SK-N-SH treated with all-trans-retinoic acid at 6 μM for 48 hours (cell line): ENCODE measurements around the gene ABCB8.

ENCODE experiments used
- ATAC-seq: fragments of 200-7000 bp; cut with Tn5 transposase; 3 replicates; pipeline ENCODE4 v1.9.1; 2020; ENCODE audit warnings: mild to moderate bottlenecking, moderate library complexity
- ARNTL ChIP-seq: fragments of 450-650 bp; formaldehyde crosslinking; IDR thresholded peaks from 2 replicates; pipeline ENCODE4 v1.5.0; 2020; ENCODE audit warnings: low read depth, mild to moderate bottlenecking, moderate library complexity, borderline replicate concordance
- BACH2 ChIP-seq: fragments of 250-450 bp; sonication (Bioruptor Pico); IDR thresholded peaks from 2 replicates; pipeline ENCODE4 v1.9.0; 2021; ENCODE audit warnings: mild to moderate bottlenecking, borderline replicate concordance
- CSDC2 ChIP-seq: fragments of 250-450 bp; sonication (Bioruptor Pico); IDR thresholded peaks from 2 replicates; pipeline ENCODE4 v1.5.0; 2020; ENCODE audit warnings: mild to moderate bottlenecking, moderate library complexity
- ESRRG ChIP-seq: fragments of 250-450 bp; sonication (Bioruptor Pico); IDR thresholded peaks from 2 replicates; pipeline ENCODE4 v1.6.1; 2021; ENCODE audit warnings: mild to moderate bottlenecking
- GLIS3 ChIP-seq: fragments of 250-450 bp; sonication (Bioruptor Pico); IDR thresholded peaks from 2 replicates; pipeline ENCODE4 v1.5.0; 2020; ENCODE audit warnings: mild to moderate bottlenecking, moderate library complexity
- ISL1 ChIP-seq: fragments of 250-450 bp; sonication (Bioruptor Pico); IDR thresholded peaks from 2 replicates; pipeline ENCODE4 v2.1.2; 2022; ENCODE audit warnings: mild to moderate bottlenecking, moderate library complexity
- OSR1 ChIP-seq: fragments of 250-450 bp; sonication (Bioruptor Pico); IDR thresholded peaks from 2 replicates; pipeline ENCODE4 v1.8.0; 2022; ENCODE audit warnings: moderate library complexity, mild to moderate bottlenecking, inconsistent platforms
- PPARA ChIP-seq: fragments of 250-450 bp; sonication (Bioruptor Pico); IDR thresholded peaks from 2 replicates; pipeline ENCODE4 v1.5.0; 2020; ENCODE audit warnings: mild to moderate bottlenecking, borderline replicate concordance
- RARB ChIP-seq: fragments of 250-450 bp; sonication (Bioruptor Pico); IDR thresholded peaks from 2 replicates; pipeline ENCODE4 v1.8.0; 2021; ENCODE audit warnings: mild to moderate bottlenecking, moderate library complexity
- SNAI2 ChIP-seq: fragments of 250-450 bp; sonication (Bioruptor Pico); IDR thresholded peaks from 2 replicates; pipeline ENCODE4 v1.5.0; 2020; ENCODE audit warnings: mild to moderate bottlenecking, moderate library complexity
- TCF4 ChIP-seq: fragments of 250-450 bp; sonication (Bioruptor Pico); IDR thresholded peaks from 2 replicates; pipeline ENCODE4 v1.8.0; 2021; ENCODE audit warnings: mild to moderate bottlenecking, moderate library complexity, borderline replicate concordance
- TOX ChIP-seq: fragments of 250-450 bp; sonication (Bioruptor Pico); IDR thresholded peaks from 2 replicates; pipeline ENCODE4 v1.8.0; 2021; ENCODE audit warnings: mild to moderate bottlenecking, moderate library complexity, borderline replicate concordance
- ZC3H10 ChIP-seq: fragments of 250-450 bp; sonication (Bioruptor Pico); IDR thresholded peaks from 2 replicates; pipeline ENCODE4 v1.5.1; 2021; ENCODE audit warnings: mild to moderate bottlenecking, moderate library complexity
- ZFP3 ChIP-seq: fragments of 250-450 bp; sonication (Bioruptor Pico); IDR thresholded peaks from 2 replicates; pipeline ENCODE4 v1.5.0; 2020; ENCODE audit warnings: mild to moderate bottlenecking, moderate library complexity
- ZFP30 ChIP-seq: fragments of 450-650 bp; formaldehyde crosslinking; IDR thresholded peaks from 2 replicates; pipeline ENCODE4 v1.5.0; 2022; ENCODE audit warnings: mild to moderate bottlenecking, moderate library complexity
- ZNF565 ChIP-seq: fragments of 450-650 bp; formaldehyde crosslinking; conservative IDR thresholded peaks from 2 replicates; pipeline ENCODE4 v1.5.0; 2020; ENCODE audit warnings: low read depth, mild to moderate bottlenecking, moderate library complexity
- ZNF70 ChIP-seq: fragments of 450-650 bp; formaldehyde crosslinking; IDR thresholded peaks from 2 replicates; pipeline ENCODE4 v1.5.0; 2020; ENCODE audit warnings: mild to moderate bottlenecking, moderate library complexity
- ZNF8 ChIP-seq: fragments of 450-650 bp; formaldehyde crosslinking; IDR thresholded peaks from 2 replicates; pipeline ENCODE4 v1.5.0; 2020; ENCODE audit warnings: mild to moderate bottlenecking, moderate library complexity
- TF ChIP-seq, protein P1 (sequence below): fragments of 250-450 bp; sonication (Bioruptor Pico); IDR thresholded peaks from 2 replicates; pipeline ENCODE4 v1.8.0; 2021; ENCODE audit warnings: low read depth, mild to moderate bottlenecking, moderate library complexity, borderline replicate concordance
- TF ChIP-seq, protein P2 (sequence below): fragments of 250-450 bp; sonication (Bioruptor Pico); IDR thresholded peaks from 2 replicates; pipeline ENCODE4 v1.5.1; 2020; ENCODE audit warnings: low read depth, mild to moderate bottlenecking, moderate library complexity
- TF ChIP-seq, protein P3 (sequence below): fragments of 250-450 bp; sonication (Bioruptor Pico); IDR thresholded peaks from 2 replicates; pipeline ENCODE4 v1.8.0; 2020; ENCODE audit warnings: mild to moderate bottlenecking, moderate library complexity, borderline replicate concordance
- TF ChIP-seq, protein P4 (sequence below): fragments of 250-450 bp; sonication (Bioruptor Pico); IDR thresholded peaks from 2 replicates; pipeline ENCODE4 v1.5.1; 2021; ENCODE audit warnings: mild to moderate bottlenecking, moderate library complexity

The ABCB8 gene

DNA sequence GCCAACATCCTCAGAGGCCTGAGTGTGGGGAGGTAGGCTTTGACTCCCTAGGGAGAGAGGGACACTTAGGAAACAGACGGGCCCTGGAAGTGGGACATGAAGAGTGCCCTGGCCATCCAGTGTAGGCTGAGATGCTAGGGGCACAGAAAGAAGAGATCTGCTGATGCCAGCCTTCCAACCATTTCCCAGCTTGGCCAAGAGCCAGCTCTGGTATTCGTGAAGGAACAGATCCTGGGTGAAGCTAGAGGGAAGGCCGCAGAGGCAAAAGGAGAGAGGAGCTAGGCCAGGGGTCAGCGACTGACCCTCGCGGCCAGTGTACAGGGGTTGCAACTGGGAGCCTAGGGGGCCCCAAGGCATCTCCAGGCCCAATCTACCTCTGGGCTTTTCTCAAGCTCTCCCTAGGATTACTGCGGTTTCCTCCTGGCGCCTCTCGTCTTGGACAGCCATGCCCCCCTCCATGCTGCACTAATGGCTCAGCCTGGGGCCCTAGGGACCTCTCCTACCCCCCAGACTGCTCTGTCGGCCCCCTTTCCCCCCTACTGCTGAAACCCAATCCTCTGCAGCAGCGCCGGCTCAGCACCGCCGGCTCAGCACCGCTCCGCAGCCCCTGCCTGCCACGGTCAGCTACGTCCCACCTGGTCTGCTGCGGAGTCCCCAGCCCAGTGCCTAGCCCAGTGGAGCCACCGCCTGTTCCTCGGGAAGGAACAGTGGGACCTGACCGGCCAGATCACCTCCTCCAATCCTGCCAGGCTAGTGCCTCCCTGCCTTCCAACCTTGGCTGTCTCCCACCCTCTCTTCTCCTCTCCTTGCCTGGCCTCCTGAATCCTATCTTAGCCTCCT, 19.9 kb downstream of the ABCB8 start, which contains the start of gene ASIC3:
Gene ASIC3, plus strand, starts transcription at position 556 of the 840 bp plus-strand sequence. CDS start 355 bp downstream, outside the sequence.
- TF ChIP-seq ARNTL (CRISPR knock-in tag) (no peak), ZNF70 (CRISPR knock-in tag) (no peak), ZNF565 (CRISPR knock-in tag) (no peak)
- TF ChIP-seq, protein P1, sequence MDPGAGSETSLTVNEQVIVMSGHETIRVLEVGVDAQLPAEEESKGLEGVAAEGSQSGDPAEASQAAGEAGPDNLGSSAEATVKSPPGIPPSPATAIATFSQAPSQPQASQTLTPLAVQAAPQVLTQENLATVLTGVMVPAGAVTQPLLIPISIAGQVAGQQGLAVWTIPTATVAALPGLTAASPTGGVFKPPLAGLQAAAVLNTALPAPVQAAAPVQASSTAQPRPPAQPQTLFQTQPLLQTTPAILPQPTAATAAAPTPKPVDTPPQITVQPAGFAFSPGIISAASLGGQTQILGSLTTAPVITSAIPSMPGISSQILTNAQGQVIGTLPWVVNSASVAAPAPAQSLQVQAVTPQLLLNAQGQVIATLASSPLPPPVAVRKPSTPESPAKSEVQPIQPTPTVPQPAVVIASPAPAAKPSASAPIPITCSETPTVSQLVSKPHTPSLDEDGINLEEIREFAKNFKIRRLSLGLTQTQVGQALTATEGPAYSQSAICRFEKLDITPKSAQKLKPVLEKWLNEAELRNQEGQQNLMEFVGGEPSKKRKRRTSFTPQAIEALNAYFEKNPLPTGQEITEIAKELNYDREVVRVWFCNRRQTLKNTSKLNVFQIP (CRISPR knock-in tag) = no peak
- ATAC-seq = peak; percentile 1

DNA sequence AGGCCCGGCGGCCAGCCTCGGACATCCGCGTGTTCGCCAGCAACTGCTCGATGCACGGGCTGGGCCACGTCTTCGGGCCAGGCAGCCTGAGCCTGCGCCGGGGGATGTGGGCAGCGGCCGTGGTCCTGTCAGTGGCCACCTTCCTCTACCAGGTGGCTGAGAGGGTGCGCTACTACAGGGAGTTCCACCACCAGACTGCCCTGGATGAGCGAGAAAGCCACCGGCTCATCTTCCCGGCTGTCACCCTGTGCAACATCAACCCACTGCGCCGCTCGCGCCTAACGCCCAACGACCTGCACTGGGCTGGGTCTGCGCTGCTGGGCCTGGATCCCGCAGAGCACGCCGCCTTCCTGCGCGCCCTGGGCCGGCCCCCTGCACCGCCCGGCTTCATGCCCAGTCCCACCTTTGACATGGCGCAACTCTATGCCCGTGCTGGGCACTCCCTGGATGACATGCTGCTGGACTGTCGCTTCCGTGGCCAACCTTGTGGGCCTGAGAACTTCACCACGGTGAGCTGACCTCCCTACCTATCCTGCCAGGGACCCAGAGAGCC, 20.7 kb downstream of the ABCB8 start:
- TF ChIP-seq ARNTL (CRISPR knock-in tag) = no peak
- TF ChIP-seq OSR1 (CRISPR knock-in tag) = no peak
- TF ChIP-seq, protein P2, sequence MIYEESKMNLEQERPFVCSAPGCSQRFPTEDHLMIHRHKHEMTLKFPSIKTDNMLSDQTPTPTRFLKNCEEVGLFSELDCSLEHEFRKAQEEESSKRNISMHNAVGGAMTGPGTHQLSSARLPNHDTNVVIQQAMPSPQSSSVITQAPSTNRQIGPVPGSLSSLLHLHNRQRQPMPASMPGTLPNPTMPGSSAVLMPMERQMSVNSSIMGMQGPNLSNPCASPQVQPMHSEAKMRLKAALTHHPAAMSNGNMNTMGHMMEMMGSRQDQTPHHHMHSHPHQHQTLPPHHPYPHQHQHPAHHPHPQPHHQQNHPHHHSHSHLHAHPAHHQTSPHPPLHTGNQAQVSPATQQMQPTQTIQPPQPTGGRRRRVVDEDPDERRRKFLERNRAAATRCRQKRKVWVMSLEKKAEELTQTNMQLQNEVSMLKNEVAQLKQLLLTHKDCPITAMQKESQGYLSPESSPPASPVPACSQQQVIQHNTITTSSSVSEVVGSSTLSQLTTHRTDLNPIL (CRISPR knock-in tag) = no peak
- TF ChIP-seq ZNF70 (CRISPR knock-in tag) = no peak
- no peak for TF ChIP-seq CSDC2 (CRISPR knock-in tag)
- no peak for TF ChIP-seq GLIS3 (CRISPR knock-in tag)
- no peak for TF ChIP-seq ESRRG
- TF ChIP-seq, protein P3, sequence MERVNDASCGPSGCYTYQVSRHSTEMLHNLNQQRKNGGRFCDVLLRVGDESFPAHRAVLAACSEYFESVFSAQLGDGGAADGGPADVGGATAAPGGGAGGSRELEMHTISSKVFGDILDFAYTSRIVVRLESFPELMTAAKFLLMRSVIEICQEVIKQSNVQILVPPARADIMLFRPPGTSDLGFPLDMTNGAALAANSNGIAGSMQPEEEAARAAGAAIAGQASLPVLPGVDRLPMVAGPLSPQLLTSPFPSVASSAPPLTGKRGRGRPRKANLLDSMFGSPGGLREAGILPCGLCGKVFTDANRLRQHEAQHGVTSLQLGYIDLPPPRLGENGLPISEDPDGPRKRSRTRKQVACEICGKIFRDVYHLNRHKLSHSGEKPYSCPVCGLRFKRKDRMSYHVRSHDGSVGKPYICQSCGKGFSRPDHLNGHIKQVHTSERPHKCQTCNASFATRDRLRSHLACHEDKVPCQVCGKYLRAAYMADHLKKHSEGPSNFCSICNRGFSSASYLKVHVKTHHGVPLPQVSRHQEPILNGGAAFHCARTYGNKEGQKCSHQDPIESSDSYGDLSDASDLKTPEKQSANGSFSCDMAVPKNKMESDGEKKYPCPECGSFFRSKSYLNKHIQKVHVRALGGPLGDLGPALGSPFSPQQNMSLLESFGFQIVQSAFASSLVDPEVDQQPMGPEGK (CRISPR knock-in tag) = no peak
- TF ChIP-seq, protein P1 (CRISPR knock-in tag) = no peak
- no peak for TF ChIP-seq TOX (CRISPR knock-in tag)
- TF ChIP-seq BACH2 = no peak
- TF ChIP-seq ZNF8 (CRISPR knock-in tag) = no peak
- TF ChIP-seq ZC3H10 (CRISPR knock-in tag) = no peak
- no peak for TF ChIP-seq ZFP3 (CRISPR knock-in tag)
- ATAC-seq = no peak

DNA sequence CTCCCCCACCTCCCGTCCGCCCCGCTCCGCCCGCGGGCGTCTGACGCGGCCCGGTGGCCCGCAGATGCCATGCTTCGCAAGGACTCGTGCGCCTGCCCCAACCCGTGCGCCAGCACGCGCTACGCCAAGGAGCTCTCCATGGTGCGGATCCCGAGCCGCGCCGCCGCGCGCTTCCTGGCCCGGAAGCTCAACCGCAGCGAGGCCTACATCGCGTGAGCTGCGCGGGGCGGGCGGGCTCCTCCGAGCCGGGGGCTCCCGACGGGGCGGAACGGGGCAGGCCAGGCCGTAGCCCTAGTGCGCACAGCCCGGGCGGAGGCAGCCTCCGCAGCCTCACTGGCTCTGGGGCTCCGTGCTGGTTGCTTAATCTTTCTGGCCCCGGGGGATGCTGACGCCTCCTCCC, 22.9 kb downstream of the ABCB8 start:
- TF ChIP-seq ZNF565 (CRISPR knock-in tag) (no peak), CSDC2 (CRISPR knock-in tag) (no peak), PPARA (no peak)
- ATAC-seq = no peak

DNA sequence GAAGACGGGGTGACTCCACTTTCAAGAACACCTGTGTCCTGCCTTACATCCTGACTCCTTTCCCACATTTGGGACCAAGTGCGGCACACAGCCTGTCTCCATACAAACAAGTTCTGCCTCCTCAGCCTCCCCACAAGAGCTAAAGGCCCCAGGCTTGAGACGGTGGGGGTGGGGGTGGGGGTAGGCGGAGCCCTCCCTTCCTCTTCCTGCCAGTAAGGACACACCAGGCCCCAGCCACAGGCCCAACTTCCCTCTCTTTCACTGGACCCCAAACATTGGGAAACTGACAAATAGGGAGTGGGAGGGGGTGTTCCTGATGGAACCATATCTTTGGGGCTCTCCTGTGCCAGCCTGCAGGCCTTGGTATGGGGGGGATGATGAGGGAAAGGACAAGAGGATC, 24.8 kb downstream of the ABCB8 start:
- ATAC-seq = no peak
- TF ChIP-seq ZFP30 (CRISPR knock-in tag) = no peak
- TF ChIP-seq ISL1 = no peak
- no peak for TF ChIP-seq SNAI2 (CRISPR knock-in tag)
- TF ChIP-seq, protein P4, sequence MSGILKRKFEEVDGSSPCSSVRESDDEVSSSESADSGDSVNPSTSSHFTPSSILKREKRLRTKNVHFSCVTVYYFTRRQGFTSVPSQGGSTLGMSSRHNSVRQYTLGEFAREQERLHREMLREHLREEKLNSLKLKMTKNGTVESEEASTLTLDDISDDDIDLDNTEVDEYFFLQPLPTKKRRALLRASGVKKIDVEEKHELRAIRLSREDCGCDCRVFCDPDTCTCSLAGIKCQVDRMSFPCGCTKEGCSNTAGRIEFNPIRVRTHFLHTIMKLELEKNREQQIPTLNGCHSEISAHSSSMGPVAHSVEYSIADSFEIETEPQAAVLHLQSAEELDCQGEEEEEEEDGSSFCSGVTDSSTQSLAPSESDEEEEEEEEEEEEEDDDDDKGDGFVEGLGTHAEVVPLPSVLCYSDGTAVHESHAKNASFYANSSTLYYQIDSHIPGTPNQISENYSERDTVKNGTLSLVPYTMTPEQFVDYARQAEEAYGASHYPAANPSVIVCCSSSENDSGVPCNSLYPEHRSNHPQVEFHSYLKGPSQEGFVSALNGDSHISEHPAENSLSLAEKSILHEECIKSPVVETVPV = no peak
- TF ChIP-seq TCF4 (CRISPR knock-in tag) = no peak
- TF ChIP-seq, protein P1 (CRISPR knock-in tag) = no peak
- TF ChIP-seq ARNTL (CRISPR knock-in tag) = no peak
- TF ChIP-seq RARB (CRISPR knock-in tag) = no peak
- TF ChIP-seq ZC3H10 (CRISPR knock-in tag) = no peak
- TF ChIP-seq ESRRG = no peak
- TF ChIP-seq BACH2 = no peak
- no peak for TF ChIP-seq ZNF70 (CRISPR knock-in tag)
- no peak for TF ChIP-seq OSR1 (CRISPR knock-in tag)
- TF ChIP-seq, protein P2 (CRISPR knock-in tag) = no peak
